Activated CD4-positive, alpha-beta T cell treated with anti-CD3 and anti-CD28 coated beads for 48 hours (primary cell): ENCODE results near the gene ARSH.
"Not testable (repeated sequence)": the region's sequence is repeated elsewhere in the genome, so short reads cannot be mapped to it uniquely, and the experiment has no call there.

Experiments
- DNase-seq: peaks from one replicate; pipeline ENCODE4 v3.0.0-alpha.2; 2020

Gene ARSH, protein sequence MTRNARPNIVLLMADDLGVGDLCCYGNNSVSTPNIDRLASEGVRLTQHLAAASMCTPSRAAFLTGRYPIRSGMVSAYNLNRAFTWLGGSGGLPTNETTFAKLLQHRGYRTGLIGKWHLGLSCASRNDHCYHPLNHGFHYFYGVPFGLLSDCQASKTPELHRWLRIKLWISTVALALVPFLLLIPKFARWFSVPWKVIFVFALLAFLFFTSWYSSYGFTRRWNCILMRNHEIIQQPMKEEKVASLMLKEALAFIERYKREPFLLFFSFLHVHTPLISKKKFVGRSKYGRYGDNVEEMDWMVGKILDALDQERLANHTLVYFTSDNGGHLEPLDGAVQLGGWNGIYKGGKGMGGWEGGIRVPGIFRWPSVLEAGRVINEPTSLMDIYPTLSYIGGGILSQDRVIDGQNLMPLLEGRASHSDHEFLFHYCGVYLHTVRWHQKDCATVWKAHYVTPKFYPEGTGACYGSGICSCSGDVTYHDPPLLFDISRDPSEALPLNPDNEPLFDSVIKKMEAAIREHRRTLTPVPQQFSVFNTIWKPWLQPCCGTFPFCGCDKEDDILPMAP

DNA sequence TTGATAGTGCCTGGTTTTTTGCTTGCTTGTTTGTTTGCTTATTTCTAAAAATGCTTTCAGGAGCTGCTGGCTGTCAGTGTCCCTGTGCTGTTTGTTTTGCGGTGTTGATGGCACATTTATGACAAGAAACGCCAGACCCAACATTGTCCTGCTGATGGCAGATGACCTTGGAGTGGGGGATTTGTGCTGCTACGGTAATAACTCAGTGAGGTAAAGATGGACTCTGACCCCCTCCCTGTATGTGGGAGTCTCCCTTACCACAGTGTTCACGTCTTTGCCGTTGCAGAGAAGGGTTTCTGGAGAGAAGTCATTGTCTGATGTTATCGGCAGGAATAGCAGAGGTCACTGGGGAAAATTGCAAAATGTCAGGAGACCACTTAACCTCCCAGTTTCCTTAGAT is at the start of gene ARSH:
Gene ARSH (plus strand): TSS at position 52 of the 400 bp plus-strand sequence. CDS start 67 bp downstream, at position 119.
- DNase-seq = no peak

DNA sequence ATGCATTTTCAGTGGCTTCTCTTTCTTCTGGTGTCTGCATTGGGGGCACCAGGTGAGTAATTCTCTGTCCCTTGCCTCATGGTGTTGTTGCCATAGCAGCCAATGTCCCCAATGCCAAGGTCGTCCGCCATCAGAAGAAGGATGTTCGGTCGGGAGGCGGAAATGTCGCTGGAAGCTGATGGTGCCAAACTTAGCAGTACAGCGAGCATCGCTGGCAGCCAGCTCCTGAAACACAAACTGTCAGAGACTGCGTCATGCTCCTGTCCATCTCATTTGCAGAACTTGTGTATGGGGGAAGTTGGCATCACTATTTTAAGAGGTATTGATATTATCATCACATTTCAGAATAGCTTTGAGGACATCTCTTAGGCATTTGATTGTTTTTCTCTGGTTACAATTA is 48.1 kb upstream of the ARSH start:
- no peak for DNase-seq

DNA sequence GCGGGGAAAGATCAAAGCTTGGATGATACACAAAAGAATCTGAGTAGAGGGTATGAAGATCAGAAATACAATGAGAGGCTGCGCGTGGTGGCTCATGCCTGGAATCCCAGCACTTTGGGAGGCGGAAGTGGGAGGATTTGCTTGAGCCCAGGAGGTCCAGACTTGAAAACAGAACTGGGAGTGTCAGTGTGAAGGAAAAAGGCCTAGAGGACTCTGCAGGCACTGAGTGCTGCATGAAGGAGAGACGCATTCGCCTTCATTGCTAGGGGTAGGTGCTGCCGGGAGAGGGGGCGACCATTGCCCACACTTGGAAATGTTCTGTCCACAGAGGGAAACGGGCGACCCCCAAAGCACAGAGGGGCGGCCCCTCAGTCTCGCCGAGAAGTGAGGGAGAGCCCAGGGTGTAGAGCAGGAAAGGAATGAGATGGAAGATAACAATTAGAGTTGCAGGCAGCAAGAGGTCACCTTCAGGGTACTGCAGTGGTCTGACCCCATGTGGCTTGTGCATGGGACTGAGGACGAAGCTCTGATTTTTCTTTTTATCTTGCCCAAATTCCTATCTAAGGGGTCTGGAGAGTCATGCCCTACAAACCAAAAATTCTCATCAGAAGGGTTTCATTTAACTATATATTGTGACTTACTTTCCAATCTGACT is 45.4 kb upstream of the ARSH start:
- DNase-seq = no peak

DNA sequence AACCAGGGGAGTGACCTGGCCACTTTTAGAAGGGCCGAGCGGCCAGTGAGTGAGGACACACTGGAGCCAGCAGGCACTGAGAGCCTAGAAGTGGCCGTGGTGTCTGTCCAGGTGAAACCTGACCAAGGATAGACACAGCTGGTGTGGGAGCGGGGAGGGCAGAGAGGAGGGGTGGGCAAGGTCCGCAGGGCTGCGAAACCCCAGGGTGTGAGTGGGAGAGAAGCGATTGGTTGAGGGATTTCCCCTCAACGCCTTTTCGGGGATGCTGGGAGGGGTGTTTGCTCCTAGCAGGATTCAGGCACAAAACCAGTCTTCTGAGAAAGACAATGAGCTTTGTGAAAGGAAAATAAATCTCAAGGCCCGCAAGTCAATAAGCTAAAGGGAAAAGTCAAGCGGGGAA is 44.0 kb upstream of the ARSH start:
- no peak for DNase-seq

DNA sequence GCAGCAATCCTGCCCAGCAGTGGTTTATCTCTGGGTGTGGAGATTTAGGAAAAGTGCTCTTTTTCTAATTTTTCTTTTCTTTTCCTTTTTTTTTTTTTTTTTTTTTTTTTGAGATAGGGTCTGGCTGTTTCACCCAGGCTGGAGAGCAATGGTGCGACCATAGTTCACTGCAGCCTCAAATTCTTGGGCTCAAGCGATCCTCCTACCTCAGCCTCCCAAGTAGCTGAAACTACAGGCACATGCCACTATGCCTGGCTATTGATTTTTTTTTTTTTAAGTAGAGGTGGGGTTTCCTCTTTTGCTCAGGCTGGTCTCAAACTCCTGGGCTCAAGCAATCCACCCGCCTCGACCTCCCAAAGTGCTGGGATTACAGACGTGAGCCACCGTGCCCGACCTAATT is 42.9 kb upstream of the ARSH start:
- DNase-seq = not testable (repeated sequence)

DNA sequence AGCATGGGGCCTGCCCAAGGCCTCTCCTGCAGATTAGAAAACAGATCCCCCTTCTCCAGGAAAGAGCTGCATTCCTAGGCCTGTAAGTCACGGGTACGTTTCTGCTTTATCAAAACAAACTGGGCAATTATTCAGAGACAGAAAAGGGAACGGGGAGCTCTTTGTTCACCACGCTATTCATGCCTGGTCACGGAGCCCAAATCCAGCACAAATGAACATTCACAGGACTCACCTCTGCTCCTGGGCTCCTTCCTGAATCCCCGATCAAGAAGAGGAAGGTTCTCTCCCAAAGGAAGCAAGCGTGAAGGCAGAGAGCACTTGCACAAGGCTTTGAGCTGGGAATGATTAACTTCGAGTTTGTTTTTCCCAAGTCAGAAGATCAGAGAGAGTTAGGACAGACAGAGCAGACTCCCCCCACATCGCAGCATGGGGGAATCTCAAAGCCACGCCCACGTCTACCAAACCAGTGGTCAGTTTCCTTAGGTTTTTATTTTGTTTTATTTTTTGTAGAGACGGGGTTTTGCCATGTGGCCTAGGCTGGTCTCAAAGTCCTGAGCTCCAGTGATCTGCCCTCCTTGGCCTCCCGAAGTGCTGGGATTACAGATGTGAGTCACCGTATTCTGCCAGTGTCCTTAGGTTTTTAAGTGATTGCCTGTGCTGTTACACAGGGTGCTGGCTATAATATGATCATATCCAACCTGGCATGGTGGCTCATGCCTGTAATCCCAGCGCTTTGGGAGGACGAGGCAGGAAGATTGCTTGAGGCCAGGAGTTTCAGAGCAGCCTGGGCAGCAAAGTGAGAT is 42.2 kb upstream of the ARSH start:
- DNase-seq = not testable (repeated sequence)

DNA sequence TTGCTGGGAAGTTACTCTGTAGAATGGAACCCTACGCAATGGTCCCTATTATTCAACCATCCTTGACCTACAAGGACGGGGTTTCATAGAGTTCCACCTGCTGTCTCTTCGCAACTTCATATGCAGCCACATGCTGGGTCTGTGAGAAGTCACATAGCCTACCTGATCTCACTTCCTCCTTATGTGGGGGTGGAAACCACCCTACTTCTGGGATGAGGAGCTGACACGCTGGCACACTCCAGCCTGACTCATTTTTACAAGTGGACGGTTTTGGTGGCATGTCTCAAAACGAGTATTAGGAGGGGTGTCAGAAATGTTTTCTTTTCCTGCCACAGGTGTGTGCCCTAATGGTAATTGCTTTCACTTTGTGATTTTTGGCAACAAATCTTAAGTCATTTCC is 40.4 kb upstream of the ARSH start:
- peak; percentile 13 for DNase-seq

DNA sequence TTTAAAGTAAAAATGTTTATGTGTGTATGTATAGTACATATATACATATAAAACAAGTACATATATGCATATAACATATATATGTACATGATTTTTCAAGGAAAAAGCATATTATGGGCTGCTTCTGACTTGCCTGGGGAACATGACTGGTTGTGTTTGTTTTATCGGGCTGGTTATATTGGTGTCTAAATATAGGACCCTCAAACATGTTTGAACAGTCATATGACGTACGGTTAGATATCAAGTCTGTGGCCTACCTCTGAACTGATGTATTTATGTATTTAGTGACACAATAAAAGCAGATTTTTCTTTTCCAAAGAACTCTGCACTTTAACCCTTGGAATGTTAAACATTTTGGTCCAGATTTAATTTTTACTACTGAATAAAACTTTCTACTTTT is 39.3 kb upstream of the ARSH start:
- no peak for DNase-seq

DNA sequence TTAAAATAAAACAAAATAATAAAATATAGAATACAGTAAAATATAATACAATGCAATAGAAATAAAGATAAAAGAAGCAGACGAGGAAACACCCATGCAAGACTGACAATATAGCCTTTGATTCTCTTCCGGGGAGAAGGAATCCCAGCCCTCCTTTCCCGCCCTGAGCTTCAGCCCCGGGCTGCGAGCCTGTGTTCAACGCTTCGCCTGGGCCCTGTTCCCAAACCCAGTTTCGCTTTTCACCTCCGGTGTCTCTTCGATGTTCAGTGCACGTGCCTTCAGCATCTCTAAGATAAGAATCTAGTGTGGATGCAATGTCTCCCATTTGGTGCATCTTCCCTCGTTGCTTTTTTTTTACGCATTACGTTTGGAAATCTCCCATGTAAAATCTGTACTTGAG is 38.8 kb upstream of the ARSH start:
- no peak for DNase-seq

DNA sequence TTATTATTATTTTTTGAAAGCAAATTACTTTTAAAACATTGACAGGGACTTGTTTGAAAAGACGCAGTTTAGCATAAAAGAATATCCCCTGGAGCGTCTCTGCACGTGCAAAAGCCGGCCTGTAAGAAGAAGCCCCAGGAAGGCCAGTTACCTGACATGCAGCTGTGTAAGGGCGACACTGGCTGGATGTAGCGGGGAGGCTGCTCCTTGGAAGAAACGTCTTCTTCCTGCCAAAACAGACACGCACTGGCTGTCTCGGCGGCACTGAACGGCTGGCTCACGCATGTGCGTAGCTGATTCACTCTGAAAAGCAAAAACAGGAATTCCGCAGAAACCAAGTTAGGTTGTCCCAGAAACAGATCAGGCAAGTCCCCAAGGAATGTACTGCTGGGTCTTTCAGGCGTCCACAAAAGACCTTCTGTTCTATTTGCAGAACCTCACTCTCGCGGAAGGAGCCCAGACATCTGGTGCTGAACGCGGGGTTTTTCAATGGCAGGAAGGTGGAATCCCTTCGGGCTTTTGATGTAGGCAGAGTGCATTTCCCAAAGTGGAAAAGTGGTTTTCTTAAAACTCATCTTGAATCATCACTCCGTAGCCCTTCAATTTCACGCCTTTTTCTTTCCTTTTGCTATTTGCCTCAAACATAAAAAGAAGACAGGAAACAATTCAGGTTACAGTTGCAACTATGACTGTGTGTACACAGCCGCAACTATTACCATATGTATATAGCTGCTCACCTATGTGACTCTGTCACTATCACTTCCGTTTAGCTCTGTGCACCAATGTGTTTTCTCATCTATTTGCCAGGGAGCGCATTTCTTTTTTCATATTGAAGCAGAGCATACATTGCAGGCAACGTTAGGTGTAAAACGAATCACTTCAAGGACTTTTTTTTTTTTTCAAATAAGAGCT is 38.1 kb upstream of the ARSH start:
- DNase-seq = peak; percentile 27

DNA sequence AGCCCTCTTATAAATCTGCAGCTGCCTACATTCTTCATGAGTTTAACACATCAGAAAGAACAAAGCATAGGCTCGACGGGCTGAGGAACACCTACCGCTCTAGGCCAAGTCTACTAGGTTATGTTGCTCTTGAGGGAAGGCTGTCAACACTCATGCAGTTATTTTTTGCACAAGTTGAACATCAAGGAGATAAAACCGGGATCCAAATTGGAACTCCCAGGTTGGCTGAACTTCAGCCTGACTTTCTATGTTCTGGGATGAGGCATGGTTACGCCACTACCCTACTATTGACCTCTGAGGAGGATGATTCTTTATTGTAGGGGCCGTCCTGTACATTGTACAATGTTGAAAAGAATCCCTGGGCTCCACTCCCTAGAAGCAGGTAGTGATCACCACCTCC is 37.3 kb upstream of the ARSH start:
- no peak for DNase-seq

DNA sequence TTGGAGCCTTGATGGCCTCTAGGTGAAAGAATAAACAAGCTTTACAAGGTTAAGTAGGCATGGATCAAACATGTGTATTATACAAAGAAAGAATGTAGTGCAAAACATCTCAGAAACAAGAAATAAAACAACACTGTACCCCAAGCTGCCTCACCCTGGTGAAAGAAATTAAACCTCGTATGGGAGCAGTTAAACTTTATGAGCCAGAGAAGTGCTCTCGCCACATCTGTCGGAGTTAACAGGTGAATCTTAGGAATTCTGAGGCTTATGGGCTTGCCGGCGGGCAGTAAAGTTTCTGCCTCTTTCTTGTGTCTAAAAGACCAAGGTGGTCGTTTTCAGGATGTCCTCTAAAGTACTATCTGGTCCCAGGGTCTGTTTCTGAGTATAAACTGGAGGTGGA is 34.0 kb upstream of the ARSH start:
- no peak for DNase-seq

DNA sequence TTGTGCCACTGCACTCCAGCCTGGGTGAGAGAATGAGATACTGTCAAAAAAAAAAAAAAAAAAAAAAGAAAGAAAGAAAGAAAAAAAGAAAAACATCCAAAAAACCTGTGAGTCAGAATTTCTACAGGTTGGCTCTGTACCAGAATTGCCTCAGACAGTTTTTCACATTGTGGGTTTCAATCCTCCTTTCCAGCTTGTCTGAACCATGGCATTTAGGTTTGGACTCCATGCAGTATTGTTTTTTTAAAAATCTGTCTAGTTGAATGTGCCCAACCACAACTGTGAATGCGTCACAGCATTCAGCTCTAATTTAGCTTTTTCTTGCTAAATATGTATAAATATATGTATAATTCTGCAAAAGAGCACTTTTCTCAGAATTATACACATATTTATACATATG is 31.4 kb upstream of the ARSH start:
- DNase-seq = no peak

DNA sequence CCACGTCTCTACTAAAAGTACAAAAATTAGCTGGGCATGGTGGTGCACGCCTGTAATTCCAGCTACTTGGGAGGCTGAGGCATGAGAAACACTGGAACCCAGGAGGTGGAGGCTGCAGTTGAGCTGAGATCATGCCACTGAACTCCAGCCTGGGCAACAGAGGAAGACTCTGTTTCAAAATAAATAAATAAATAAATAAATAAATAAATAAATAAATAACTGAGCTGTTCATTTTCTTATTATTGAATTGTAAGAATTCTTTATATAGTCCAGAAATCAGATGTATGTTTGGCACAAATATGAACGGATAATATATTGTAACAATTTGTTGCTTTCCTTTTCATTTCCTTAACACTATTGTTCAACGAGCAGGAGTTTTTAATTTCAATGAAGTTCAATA is 27.7 kb upstream of the ARSH start:
- not testable (repeated sequence) for DNase-seq

DNA sequence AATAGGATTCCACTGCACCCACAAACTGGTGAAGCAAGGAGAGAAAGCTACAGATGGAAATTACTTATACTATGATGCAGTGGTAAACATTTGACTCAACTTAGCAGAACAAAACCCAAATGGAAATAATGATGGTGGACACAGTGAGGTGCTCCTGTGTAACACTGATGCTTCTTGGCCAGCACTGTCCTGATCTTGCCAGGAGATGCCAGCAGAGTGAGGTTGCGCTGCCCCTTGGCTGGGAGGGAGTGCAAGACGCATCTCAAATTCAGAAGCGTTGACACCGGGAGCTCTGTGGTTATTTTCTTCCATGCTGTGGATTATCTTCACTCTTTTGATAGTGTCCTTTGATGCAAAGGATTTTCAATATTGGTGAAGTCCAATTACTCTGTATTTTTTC is 22.0 kb upstream of the ARSH start:
- no peak for DNase-seq

DNA sequence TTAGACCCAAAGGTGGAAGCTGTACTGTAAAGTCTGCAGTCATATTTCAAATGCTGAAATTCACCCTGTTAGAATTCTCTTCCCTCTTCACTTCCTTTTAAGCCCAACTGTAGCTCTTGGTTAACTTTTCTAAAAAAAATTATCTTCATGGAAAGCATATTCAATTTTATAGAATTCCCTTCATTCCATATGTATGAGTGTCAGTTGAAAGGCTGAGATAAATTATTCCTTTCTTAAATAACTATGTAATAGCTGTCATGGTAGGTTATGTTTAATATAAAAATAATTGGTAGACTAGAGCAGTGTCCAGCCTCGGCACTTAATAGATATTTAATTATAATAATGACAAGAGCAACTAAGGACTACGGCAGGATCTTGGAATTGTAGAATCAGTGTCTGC is 16.8 kb upstream of the ARSH start:
- DNase-seq = no peak

DNA sequence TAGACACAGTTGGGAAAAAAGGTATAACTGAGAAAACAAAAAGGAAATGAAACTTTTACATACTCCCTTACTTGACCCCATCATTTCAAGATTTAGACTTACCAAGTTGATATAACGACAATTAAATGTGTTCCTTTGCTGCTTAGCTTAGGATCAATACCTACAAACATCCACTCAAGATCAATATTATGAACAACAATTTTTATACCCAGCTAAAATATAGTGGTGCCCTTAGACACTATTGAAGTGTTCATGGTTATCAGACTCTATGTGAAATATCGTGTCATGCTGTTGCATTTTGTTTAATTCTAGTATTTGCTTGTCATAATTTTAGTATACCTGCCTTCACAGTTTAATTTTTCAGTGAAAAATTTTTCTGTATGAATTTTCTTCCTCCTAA is 4.2 kb downstream of the ARSH start:
- no peak for DNase-seq

DNA sequence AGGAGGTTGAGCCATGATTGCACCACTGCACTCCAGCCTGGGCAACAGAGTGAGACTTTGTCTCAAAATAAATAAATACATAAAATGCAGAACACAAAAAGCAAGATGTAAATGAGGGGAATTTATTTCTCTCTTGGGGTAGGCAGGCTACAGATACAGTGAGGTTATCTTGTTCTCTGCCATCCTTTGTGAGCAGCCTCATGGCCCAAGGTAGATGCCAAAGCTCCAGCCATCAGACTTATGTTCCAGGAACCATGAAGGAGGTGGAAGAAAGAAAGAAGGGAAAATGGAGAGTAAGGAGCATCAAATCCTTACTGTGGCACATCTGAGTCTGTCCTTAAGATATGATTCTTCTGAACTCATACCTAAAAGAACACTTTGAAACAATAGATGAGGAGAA is 11.1 kb downstream of the ARSH start:
- DNase-seq = no peak

DNA sequence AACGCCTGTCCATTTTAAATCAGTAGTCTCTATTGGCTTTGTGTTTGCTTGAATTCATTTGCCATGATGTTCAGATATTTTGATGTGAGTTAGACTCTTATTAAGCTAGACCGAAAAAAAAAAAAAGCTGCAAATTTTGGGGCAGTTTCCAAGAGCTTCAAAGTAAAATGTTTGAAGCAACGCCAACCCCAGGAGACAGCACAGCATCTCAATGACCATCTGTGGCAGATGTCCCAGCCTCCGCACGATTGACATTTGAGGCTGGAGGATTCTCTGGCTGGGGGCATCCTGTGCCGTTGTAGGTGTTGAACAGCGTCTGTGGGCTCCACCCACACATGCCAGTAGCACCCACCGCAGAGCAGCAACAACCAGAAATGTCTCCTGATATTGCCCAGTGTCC is 17.8 kb downstream of the ARSH start:
- no peak for DNase-seq

DNA sequence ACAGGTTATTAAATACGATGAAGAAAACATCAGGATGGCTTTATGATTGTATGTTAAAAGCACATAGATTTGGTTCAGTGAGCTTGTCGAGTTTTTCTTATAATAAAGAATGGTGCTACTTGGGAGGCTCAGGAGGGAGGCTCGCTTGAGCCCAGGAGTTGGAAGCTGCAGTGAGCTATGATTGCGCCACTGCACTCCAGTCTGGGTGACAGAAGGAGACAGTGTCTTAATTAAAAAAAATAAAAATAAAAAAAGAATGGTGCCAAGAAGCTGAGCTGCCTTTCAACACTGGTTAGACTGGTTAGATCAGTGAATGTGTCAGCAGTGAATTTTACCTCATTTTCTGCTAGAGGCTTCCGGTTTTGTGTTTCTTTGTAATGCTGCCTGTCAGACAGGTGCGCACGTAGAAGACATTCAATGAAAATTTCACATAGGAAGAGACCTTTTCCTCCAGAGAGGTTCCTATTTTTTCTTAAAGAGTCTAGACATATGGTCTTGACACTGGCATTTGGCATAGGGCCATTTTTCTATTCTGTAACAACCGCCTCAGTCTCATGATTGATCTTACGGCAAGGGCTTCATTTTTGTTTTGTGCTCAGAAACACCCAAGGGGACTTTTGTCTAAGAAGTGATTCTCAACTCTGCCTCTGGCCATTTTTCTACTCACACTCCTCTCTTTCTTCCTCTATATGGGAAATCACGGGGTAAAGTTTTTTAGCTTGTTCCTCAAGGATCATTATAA is 19.9 kb downstream of the ARSH start:
- no peak for DNase-seq

DNA sequence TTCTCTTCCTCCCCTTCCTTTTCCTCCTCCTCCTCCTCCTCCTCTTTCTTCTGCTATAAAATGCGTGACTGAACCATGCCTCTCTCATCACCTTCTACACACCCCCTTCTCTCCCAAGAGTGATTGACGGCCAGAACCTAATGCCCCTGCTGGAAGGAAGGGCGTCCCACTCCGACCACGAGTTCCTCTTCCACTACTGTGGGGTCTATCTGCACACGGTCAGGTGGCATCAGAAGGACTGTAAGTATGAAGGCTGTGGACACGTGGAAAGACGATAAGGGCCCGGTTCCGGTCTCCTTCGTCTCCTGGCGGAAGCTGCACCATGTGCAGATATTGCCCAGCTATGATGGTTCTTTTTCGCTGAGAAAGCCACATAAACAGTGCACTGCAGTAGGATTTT is 22.8 kb downstream of the ARSH start:
- DNase-seq = no peak

DNA sequence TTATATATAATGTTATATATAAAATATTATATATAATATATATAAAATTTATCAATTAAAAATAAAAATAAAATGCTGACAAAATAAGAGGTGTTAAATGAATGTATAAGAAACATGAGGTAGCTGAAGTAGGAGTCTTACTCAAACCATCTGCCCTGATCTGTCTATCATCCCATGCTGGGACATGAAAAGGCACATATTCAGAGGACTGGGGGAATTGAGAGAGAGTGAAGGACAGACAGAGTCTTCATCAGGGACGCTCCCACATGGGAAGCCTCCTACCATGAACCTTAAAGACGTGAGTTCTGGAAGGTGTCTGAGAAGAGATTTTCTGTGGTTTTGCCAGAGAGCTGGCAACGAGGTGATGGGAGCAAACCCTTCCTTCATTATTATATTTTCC is 30.9 kb downstream of the ARSH start:
- DNase-seq = no peak
